Stimulated activated CD8-positive, alpha-beta memory T cell treated with anti-CD3 and anti-CD28 coated beads, Interleukin-12 subunit alpha, Interleukin-12 subunit beta, amount 100 ng/mL, for 4 hours (primary cell): ENCODE measurements around the gene CALCB.
"Not testable (repeated sequence)": the region's sequence is repeated elsewhere in the genome, so short reads cannot be mapped to it uniquely, and the experiment has no call there.

Experiments used
- DNase-seq: peaks from one replicate; pipeline ENCODE4 v3.0.0-alpha.2; 2020; ENCODE audit warnings: low read depth

Gene CALCB

GRCh38 chr11:15073361-15074205, at the start of gene CALCB:
Gene CALCB, plus strand, starts transcription at chr11:15073593. Its CDS starts 1,126 bp downstream, at chr11:15074719.
- DNase-seq = no peak

- DNase-seq = no peak
Observed at GRCh38 chr11:15027011-15027410, 46.4 kb upstream of the CALCB start.

- no peak for DNase-seq
Observed at GRCh38 chr11:15027956-15028355, 45.4 kb upstream of the CALCB start.

GRCh38 chr11:15028379-15028778, 45.0 kb upstream of the CALCB start:
- no peak for DNase-seq

- not testable (repeated sequence) for DNase-seq
Observed at GRCh38 chr11:15031945-15032344, 41.4 kb upstream of the CALCB start.

- DNase-seq = no peak
Observed at GRCh38 chr11:15034687-15035267, 38.6 kb upstream of the CALCB start.

GRCh38 chr11:15035283-15035682, 38.1 kb upstream of the CALCB start:
- no peak for DNase-seq

- DNase-seq = no peak
Observed at GRCh38 chr11:15038963-15039362, 34.4 kb upstream of the CALCB start.

- no peak for DNase-seq
Observed at GRCh38 chr11:15045209-15045608, 28.2 kb upstream of the CALCB start.

- no peak for DNase-seq
Observed at GRCh38 chr11:15045891-15046290, 27.5 kb upstream of the CALCB start.

- not testable (repeated sequence) for DNase-seq
Observed at GRCh38 chr11:15046673-15047072, 26.7 kb upstream of the CALCB start.

- DNase-seq = no peak
Observed at GRCh38 chr11:15048616-15049015, 24.8 kb upstream of the CALCB start.

- no peak for DNase-seq
Observed at GRCh38 chr11:15053191-15053685, 20.2 kb upstream of the CALCB start.

- DNase-seq = no peak
Observed at GRCh38 chr11:15055620-15056356, 17.6 kb upstream of the CALCB start.

GRCh38 chr11:15057329-15057728, 16.1 kb upstream of the CALCB start:
- no peak for DNase-seq

GRCh38 chr11:15059132-15059915, 14.1 kb upstream of the CALCB start:
- no peak for DNase-seq

GRCh38 chr11:15062599-15062998, 10.8 kb upstream of the CALCB start:
- no peak for DNase-seq

- DNase-seq = not testable (repeated sequence)
Observed at GRCh38 chr11:15069751-15070150, 3.6 kb upstream of the CALCB start.

GRCh38 chr11:15071556-15072255, 1.7 kb upstream of the CALCB start:
- DNase-seq = no peak

- no peak for DNase-seq
Observed at GRCh38 chr11:15072551-15073143, 746 bp upstream of the CALCB start.
